Measurements from ENCODE around the gene ARHGAP24. TPM values are rescaled to one million over a fixed set of nuclear protein-coding genes. Genes with fewer than 3 reads are reported as not detected.
"Not testable (repeated sequence)": the region's sequence is repeated elsewhere in the genome, so short reads cannot be mapped to it uniquely, and the experiment has no call there.

Gene ARHGAP24
- polyA plus RNA-seq, 12 donors, result 39.9 to 68.8 (median 61.9) TPM; not detected in 1

GRCh38 chr4:85644061-85644460, 169.1 kb downstream of the ARHGAP24 start:
- DNase-seq, result no peak

- DNase-seq, result no peak
Measured at GRCh38 chr4:85650908-85651307, 176.0 kb downstream of the ARHGAP24 start.

DNA sequence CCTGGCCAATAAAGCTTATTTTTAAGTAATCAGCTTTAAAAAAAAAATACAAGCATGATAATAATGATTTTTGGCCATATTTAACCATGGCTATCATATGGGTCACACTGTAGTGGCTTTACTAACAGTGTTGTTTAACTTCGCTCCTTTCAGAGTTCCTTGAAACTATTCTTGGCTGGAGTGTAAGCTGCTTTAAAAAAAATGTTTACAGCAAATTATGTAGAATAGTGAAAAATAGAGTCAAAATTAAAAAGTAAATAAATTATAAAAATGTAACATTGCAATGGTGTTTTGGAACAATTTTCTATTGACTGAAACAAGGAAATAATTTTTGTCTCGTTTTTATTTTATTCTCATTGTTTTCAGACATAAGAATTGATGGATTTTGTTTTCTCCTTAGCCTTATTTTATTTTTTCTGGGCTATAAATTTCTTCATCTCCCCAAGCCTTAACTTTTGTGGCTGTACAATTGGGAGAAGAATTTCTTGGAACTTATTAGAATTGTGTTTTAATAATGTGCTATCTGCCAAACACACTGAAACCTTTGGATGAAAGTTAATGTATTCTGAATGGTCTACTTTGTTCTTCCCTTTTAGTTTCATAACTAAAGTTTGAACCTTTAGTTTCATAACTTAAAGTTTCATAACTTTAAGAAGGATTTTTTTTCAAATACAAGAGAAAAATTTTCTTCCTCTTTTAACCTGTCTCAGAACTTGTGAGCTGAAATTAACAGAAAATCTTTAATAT, 182.0 kb downstream of the ARHGAP24 start:
- peak; percentile 21 for DNase-seq

GRCh38 chr4:85658766-85659439, 184.0 kb downstream of the ARHGAP24 start:
- DNase-seq, result peak; percentile 67

DNA sequence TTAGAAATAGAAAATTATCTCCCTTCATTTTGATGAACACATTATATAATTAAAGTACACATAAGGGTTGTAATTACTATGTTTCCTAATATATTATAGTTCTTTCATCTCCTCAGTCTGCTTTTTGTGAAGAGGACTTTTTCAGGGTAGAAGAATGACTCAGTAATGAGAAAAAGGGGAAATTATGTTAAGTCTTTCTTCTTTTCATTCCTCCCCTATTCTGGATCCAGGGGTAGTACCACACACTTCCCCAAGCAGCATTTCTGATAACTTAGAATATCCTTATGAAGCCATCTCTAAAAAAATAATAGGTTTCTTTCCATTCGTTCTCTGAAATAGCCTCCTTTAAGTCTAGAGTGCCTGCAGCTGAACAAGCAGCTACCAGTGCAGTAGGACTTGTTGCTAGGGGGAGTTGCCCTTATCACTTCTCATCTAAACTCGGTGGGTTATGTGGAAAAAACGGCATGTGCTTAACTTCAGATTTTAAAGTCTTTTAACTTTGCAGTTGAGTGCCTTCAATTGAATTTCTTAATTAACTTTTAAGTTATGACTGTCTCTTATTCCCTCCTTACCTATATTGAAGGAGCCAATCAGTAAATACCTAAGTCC, 184.8 kb downstream of the ARHGAP24 start:
- no peak for DNase-seq

- not testable (repeated sequence) for DNase-seq
Measured at GRCh38 chr4:85666625-85667024, 191.7 kb downstream of the ARHGAP24 start.

DNA sequence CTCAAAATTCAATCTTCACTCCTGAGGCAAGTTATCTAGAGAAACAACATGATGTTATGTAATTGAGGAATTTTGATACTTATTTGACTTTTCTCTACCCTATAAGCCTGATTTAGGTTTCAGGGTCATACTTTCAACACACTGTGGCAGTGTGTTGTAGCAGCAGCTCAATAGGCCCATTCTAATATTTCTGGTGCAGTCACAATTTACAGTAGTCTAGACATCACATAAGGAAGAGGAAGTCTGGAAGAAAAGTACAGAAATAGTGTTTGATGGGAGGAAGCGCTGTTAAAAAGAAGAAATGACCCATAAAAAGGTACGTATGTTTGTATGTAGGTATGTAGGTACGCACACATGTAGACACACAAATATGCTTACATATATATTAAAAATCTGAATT, 194.3 kb downstream of the ARHGAP24 start:
- DNase-seq, result no peak

GRCh38 chr4:85669992-85670548, 195.1 kb downstream of the ARHGAP24 start:
- DNase-seq, result no peak

DNA sequence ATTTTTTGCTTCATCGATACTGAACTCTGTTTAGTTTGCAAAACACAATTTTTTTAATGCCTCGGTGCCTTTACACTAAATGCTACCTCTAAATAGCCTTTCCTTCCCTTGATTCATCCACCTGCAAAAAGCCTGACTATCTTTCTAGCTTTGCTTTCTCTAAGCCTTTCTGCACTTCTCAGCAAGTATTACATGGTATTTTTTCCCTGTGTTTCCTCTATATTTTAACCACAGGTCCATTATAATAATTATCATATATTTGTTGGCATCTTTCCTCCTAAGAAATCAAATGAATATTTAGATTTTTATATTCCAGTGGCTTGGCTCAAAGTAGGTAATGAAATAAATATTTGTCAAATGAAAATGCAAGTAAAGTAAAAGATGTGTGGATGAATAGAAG, 196.2 kb downstream of the ARHGAP24 start:
- DNase-seq, result no peak

DNA sequence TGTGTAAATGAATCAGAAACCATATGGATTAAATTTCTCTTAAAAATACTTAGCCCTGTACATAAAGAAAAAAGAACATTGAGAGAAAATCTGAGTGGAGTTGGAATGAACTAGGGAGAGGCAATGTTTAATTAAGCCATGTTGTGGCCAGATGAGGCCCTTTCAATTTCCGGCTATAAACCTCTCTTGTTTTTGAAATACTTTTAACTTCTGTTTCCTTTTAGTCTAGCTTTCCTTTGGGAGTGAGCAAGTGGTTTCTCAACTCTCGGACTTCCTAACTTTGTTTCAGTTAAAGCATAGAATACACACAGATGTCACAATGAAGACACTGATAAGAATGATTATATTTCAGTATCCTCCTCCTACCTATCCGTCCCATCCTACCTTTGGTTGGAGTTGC, 197.2 kb downstream of the ARHGAP24 start:
- no peak for DNase-seq

GRCh38 chr4:85672959-85673358, 198.0 kb downstream of the ARHGAP24 start:
- DNase-seq, result no peak

GRCh38 chr4:85673540-85673939, 198.6 kb downstream of the ARHGAP24 start:
- DNase-seq, result no peak

DNA sequence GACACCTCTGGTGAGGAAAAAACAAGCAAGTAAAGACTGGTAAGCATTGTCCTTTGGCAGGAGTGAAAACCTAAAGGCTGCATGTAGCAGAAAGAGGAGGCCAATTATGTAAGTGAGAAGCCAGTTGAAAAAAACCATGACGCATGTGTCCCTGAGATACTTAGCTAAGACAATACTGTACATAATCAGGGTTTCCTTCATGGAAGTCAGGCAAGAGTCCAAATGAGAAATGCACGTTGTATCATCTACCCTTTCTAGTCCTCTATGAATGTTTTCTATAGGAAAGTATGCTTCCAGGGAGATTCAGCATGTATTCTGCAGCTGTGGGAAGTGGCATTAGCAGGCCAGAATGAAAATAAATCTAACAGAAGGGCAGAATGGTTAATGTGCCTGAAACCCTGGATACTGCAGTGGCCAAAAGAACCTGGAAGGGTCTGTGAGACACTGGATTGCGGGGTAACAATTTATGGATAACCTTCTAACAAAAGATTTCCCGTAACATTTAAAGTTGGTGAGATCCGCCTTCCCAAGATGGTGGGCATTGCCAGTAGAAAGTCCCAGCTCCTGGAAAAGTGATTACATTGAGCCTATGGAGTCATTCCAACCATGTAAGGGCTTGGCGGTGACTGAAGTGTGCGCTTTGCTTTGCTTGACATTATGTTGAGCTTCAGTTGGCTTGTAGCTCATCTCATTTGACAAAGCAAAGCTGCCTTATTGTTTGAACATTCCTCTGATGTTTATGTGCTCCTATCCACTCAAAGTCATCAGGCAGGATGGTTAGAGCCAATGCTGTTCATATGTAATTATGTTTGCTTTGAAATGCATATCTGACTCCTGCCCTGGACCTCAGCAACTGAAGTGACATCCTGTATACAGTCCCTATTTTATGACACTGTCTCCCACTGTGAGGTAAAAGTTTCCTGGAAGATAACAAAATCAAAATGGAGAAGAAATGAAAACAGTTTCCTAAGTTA, 200.4 kb downstream of the ARHGAP24 start:
- peak; percentile 65 for DNase-seq

DNA sequence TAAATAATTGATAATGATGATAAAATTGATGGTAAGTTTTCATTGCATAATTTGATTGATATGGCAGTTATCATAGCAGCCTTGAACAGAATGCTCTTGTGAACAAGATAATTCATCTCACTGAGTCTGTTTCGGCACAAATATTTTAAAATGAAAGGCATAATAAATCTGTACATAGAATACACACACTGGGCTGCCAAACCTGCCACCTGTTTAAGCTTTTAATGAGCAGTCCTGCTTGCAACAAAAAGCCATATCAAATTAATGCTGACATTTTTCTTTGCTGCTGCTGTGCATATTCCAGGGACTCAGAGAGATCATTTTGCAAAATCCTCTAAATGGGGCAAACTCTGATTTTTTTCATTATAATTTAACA, 201.1 kb downstream of the ARHGAP24 start:
- peak; percentile 25 for DNase-seq

GRCh38 chr4:85676850-85677590, 202.1 kb downstream of the ARHGAP24 start:
- DNase-seq, result peak; percentile 38

GRCh38 chr4:85681221-85681657, 206.3 kb downstream of the ARHGAP24 start:
- DNase-seq, result peak; percentile 81

GRCh38 chr4:85681921-85682320, 207.0 kb downstream of the ARHGAP24 start:
- DNase-seq, result peak; percentile 29

- DNase-seq, result peak; percentile 14
Measured at GRCh38 chr4:85682391-85682790, 207.4 kb downstream of the ARHGAP24 start.

DNA sequence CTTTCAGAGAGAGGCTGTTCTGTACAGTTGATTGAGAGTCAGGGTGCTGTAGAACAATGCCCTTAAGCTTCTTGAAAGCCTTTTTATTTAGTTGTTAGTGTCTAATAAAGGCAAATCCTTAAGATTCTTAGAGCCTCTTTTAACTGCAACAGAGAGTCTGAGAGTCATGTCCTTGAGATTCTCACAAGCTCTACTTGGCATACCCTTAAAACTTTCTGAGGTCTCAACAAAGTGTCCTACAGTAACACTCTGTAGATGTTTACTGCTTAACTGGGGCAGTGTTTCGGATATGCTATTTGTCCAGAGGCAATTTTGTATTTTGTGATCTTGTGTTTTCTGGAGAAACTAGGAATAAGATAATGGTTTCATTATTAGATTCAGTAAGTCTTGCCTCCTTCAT, 209.7 kb downstream of the ARHGAP24 start:
- no peak for DNase-seq

DNA sequence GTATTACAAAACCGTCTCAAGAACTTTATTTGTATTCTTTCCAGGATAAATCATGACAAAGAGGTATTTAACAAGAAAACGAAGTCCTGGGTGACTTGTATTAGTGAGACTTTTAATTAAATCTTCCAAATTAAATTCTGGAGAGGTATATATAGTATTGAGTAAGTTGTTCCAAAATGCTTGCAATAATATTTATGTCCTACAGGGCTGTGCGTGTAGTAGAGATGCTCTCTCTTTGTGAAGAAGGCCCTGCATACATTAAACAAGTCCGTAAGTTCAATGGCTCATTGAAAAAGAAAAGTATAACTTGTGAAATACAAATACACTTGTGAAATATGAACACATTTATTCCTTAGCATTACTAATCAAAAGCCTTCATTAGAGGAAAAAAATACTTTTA, 211.4 kb downstream of the ARHGAP24 start:
- DNase-seq, result no peak

Measured in muscle of arm (tissue), 12 donors.